Measurements from ENCODE around the gene EXOC2. TPM values are rescaled to one million over a fixed set of nuclear protein-coding genes. Genes with fewer than 3 reads are reported as not detected.

EXOC2 gene
- total and polyA plus RNA-seq, 2 of the 13 experiments (the other 11 are each of a cell fraction or from before 2014, with no cell fraction given) = 12.6 to 22.9 TPM

GRCh38 chr6:731924-732323 is 39.0 kb upstream of the EXOC2 start:
- Histone ChIP-seq H4K20me1 (ENCODE audit: insufficient read depth, low read length) (no peaks in the 10 kb centered on the region), H3K27me3 (ENCODE audit: control insufficient read depth in 1 of 2, insufficient read depth in 2 of 2, low read length in 2 of 2) (peaks cover 5 to 70% of the 10 kb centered on the region in 2 experiments; a peak in 4 of 5 replicates), H3K79me2 (ENCODE audit: insufficient read depth, low read length) (no peaks in the 10 kb centered on the region), H3K4me3 (replicated peaks in 1 of 3; ENCODE audit: insufficient read depth in 1 of 3, low read depth in 2 of 3, low read length in 3 of 3) (no peak overlapping the region), H3K9ac (ENCODE audit: insufficient read depth, low read depth, low read length) (no peak overlapping the region), H3K4me1 (ENCODE audit: insufficient read depth, low read length) (no peaks in the 10 kb centered on the region), H3K9me3 (ENCODE audit: low read length) (no peaks in the 10 kb centered on the region), H3K27ac (ENCODE audit: extremely low read length, insufficient read depth, low read length) (no peak overlapping the region), H2AFZ (ENCODE audit: low read length) (no peak overlapping the region), H3K36me3 (replicated peaks in 1 of 2; ENCODE audit: control insufficient read depth in 1 of 2, insufficient read depth in 2 of 2, low read length in 2 of 2) (no peaks in the 10 kb centered on the region), H3K4me2 (ENCODE audit: low read depth, low read length) (no peak overlapping the region)
- no peak for FAIRE-seq
- 44% methylated on average over 7 of the region's 7 CpGs for WGBS (ENCODE audit: low lambda C conversion rate)
- no peak for DNase-seq (ENCODE audit: low spot score)
- BruUV-seq (replicated peaks) = no TSS peak
- intact Hi-C loops (cut with micrococcal nuclease; ENCODE audit: unreplicated experiment) = no loop called here
- TF ChIP-seq MNT (IDR thresholded peaks at IDR 0.05) (peak; percentile 24; the same call in 1 of the 2 replicates), ZNF761 (CRISPR knock-in tag; conservative IDR thresholded peaks at IDR 0.05) (no peak)
- no peak for ATAC-seq
- in situ Hi-C loops (cut with HindIII; ENCODE audit: extremely low pct_ligation_motif_present, low pct_unique_long_range_greater_than_20kb) = no loop called here
- ChIA-PET POLR2A (no interaction called here), CTCF (ENCODE audit: low intra/inter-chr PET ratio, low total read pairs) (no interaction called here)

- Histone ChIP-seq H3K4me2 (ENCODE audit: low read depth, low read length) (no peak overlapping the region), H3K79me2 (ENCODE audit: insufficient read depth, low read length) (no peaks in the 10 kb centered on the region), H3K27me3 (ENCODE audit: control insufficient read depth in 1 of 2, insufficient read depth in 2 of 2, low read length in 2 of 2) (peaks cover 5 to 85% of the 10 kb centered on the region in 2 experiments; a peak in 4 of 5 replicates), H3K9me3 (ENCODE audit: low read length) (no peaks in the 10 kb centered on the region), H3K4me1 (ENCODE audit: insufficient read depth, low read length) (no peaks in the 10 kb centered on the region), H3K36me3 (replicated peaks in 1 of 2; ENCODE audit: control insufficient read depth in 1 of 2, insufficient read depth in 2 of 2, low read length in 2 of 2) (no peaks in the 10 kb centered on the region), H3K27ac (ENCODE audit: extremely low read length, insufficient read depth, low read length) (no peak overlapping the region), H4K20me1 (ENCODE audit: insufficient read depth, low read length) (no peaks in the 10 kb centered on the region), H3K4me3 (replicated peaks in 1 of 3; ENCODE audit: insufficient read depth in 1 of 3, low read depth in 2 of 3, low read length in 3 of 3) (no peak overlapping the region), H3K9ac (ENCODE audit: insufficient read depth, low read depth, low read length) (no peak overlapping the region), H2AFZ (ENCODE audit: low read length) (no peak overlapping the region)
- CTCF ChIA-PET (ENCODE audit: low intra/inter-chr PET ratio, low total read pairs) = no interaction called here
- in situ Hi-C loops (cut with HindIII; ENCODE audit: extremely low pct_ligation_motif_present, low pct_unique_long_range_greater_than_20kb) = no loop called here
- DNase-seq (ENCODE audit: low spot score) = no peak
- WGBS (ENCODE audit: low lambda C conversion rate) = 12% methylated on average over 10 of the region's 10 CpGs
- intact Hi-C loops (cut with micrococcal nuclease; ENCODE audit: unreplicated experiment) = no loop called here
- no peak for ATAC-seq
- POLR2A ChIA-PET = no interaction called here
- FAIRE-seq = no peak
- BruUV-seq (replicated peaks) = no TSS peak
- TF ChIP-seq KDM5B (CRISPR knock-in tag; IDR thresholded peaks at IDR 0.05; ENCODE audit: borderline replicate concordance) (no peak), AHDC1 (CRISPR knock-in tag; IDR thresholded peaks at IDR 0.05; ENCODE audit: borderline replicate concordance) (no peak), SMYD3 (CRISPR knock-in tag; IDR thresholded peaks at IDR 0.05) (no peak), EZH2 (conservative IDR thresholded peaks at IDR 0.05; ENCODE audit: low read depth, low read length) (peak; percentile 81; the same call in 1 of the 2 replicates), ADNP (CRISPR knock-in tag; IDR thresholded peaks at IDR 0.05) (no peak), DMTF1 (CRISPR knock-in tag; IDR thresholded peaks at IDR 0.05) (no peak)
These were observed 36.8 kb upstream of the EXOC2 start for GRCh38 chr6:729606-730320.

All from HepG2 (cell line).